GM18907 (cell line): ENCODE measurements around the gene AKR1C2.
"Not testable (repeated sequence)": the region's sequence is repeated elsewhere in the genome, so short reads cannot be mapped to it uniquely, and the experiment has no call there.

ENCODE experiments used
- ATAC-seq: cut with Tn5 transposase; IDR thresholded peaks from one replicate; pipeline ENCODE4 v1.9.1; 2021; ENCODE audit warnings: mild to moderate bottlenecking, moderate library complexity; ENCODE audit not compliant: unreplicated experiment

The AKR1C2 gene

DNA sequence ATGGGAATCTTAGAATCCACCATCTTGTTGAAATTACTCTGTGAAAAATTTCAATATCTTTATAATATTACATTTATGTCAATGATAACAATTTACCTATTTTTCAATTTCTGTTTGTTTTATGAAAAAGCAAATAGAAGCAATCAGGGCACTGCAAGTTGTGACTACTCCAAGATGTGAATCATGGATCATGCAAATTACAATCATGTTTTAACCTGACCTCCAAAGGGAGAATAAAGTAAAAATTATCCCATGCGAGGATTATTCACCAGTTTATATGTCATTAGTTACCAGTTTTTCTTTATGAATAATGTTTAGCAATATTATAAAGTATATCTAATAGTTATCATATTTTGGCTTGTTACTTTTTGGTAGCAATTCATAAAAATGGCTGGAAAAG, 41.3 kb downstream of the AKR1C2 start:
- not testable (repeated sequence) for ATAC-seq

DNA sequence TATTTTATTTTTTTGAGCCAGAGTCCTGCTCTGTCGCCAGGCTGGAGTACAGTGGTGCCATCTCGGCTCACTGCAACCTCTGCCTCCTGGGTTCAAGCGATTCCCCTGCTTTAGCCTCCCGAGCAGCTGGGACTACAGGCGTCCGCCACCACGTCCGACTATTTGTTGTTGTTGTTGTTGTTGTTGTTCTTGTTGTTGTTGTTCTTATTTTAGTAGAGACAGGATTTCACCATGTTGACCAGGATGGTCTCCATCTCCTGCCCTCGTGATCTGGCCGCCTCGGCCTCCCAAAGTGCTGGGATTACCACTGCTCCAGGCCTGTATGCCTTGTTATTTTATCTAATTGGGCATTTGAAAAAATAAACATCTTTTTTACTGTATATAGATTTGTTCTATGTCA, 42.1 kb downstream of the AKR1C2 start:
- not testable (repeated sequence) for ATAC-seq

DNA sequence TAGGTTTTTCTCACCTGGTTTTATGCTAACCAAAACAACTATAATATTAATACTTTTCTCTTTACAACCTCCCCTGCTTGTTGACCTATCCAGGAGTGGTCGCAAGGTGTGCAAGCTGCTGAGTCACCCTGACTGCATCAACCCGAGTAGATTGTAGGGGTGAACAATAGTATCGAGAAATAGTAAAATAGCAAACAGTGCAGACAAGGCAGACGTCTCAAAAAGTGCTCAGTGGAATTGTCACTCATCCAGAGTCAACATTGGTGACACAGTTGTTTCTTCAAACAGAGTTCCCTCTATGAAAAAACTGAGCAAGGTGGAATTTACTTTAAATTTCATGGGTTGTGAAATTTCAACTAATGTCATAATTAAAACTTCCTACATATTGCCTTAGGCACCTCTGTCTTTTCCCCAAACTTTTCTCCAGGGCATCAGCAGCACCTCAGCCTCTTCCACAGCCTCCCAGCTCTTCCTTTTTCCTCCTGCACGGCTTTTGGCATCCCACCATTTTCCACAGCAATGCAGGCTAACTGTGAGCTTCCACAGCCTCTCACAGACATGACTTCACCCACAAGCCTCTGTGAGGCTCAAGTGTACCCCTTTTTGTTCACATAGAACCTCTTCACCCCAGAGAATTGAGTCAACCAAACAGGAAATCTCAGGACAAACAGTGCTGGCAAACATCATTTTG, 46.6 kb downstream of the AKR1C2 start:
- ATAC-seq, result not testable (repeated sequence)

DNA sequence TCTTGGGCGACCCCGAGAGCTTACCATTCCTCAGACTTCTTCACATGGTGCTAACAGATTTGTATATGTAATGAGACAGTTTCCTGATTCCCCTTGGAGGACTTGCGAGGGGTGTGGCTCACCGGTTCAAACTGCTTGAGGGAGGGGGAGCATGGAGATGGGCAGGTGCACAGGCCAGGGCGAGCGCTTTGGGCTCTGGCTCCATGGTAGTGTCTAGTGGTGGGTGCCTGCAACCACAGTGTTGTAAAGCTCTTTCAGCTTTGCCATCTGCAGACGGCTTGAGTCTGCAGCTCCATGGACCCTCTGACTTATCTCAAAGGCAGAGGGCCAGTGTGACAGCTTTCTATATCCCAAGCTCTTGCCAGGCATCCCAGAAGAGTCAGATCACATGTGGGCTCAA, 47.6 kb downstream of the AKR1C2 start:
- not testable (repeated sequence) for ATAC-seq

DNA sequence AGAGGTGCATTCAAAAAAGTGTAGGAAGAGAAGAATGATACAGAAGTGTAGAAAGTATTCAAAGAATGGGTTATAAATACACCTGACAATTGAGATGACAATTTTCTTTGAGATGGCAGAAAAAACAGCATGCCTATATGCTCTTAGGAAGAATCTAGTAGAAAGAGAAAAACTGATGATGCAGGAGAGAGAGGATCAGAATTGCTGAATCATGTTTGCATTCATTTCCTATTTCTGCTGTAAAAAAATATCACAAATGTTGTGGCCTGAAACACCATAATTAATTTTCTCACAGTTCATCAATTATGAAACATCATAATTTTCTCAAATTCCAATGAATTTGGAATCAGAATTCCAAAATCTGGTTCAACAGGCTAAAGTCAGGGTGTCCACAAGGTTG, 50.3 kb downstream of the AKR1C2 start:
- no peak for ATAC-seq

DNA sequence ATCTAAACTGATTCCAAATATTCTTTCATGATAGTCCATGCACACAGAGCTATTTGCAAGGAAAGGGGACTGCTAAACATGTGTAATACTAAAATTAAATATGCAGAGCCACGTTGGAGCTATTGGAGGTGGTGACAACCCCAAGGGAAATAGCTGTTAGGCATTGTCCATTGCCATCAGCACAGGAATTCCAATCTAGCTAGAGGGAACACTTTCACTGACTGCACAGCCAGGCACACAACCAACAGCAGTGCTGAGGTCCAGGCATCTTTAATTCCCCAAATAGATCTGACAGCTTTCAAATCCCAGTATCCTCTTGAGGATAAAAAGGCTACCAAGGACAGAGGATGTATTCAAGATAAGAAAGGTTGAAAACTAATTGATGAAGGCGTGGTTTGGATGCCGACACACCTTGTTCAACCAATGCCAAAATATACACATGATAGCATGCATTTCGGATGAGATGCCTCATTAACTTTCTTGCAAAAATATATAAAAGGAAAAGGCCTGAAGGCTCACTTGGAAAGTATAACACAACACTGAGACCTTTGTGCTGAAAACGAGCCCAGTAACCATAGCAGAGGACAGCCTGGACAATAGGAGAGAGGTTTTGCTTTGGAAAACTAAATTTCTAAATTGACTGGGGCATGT, 52.0 kb downstream of the AKR1C2 start:
- not testable (repeated sequence) for ATAC-seq

DNA sequence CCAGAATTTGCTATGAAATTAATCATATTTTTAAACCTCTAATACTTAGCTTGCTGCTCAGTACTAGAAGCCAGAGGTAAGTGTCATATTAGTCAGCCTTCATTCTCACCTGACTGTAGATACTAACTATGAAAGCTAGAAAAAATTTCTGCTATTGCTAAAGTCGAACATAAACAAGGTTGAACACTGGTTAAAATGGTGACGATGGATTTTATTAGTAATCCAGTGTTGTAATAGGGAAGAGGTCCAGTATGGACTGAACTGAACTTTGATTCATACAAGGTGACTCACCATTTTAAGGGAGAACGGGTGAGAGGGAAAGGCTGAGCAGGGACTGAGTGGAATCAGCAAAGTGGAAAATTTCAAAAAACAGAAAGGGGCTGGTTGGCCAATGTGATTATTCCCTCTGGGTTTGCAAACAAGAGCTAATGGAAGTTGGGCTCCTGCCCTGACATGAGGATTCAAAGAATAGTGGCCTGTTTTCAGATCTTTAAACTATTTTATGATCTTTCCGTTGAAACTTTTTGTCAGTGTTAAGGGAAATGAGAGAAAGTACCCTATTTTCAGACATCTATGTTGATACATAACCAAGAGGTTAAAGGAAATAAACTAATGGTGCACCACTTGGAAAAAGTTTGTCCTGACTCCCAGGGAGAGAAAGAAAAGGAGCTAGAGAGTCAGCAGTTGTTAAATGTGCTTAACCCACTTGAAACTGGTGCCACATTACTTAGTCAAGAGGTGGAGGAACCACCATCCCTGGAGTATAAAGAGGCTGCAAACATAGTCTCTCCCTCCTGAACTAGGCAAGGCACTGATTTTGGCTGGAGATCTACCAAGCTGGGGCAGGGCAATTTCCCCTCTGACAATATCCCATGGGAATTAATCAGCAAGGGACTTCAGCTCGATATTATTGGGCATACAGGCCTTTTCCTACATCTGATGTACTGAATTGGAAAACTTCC, 55.7 kb downstream of the AKR1C2 start:
- ATAC-seq, result no peak

DNA sequence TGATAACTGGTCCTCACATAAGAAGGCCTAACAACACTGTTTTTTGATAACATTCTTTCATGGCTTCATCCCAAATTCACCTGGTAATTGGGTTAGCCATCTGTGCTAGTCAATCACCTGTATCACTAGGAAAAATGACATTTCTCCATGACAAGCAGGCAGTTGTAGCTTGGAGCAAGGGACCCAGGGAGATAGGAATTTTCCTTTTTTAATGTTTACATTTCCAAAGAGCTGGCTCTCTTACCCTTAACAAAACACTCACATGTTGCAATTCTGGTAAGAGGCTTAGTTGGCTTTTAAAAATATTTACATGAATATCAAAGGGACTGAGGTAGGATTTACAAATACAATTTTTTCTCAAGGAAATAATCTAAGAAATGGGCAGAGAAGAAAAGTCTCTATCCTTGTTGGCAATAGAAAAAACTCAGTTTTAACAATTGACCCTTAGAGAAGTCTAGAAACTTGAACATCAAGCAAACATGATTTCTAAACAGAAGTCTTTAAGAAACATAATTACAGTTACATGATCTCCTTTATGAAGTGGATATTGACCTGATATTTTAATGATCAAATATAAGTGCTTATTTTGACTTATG, 56.5 kb downstream of the AKR1C2 start:
- no peak for ATAC-seq

DNA sequence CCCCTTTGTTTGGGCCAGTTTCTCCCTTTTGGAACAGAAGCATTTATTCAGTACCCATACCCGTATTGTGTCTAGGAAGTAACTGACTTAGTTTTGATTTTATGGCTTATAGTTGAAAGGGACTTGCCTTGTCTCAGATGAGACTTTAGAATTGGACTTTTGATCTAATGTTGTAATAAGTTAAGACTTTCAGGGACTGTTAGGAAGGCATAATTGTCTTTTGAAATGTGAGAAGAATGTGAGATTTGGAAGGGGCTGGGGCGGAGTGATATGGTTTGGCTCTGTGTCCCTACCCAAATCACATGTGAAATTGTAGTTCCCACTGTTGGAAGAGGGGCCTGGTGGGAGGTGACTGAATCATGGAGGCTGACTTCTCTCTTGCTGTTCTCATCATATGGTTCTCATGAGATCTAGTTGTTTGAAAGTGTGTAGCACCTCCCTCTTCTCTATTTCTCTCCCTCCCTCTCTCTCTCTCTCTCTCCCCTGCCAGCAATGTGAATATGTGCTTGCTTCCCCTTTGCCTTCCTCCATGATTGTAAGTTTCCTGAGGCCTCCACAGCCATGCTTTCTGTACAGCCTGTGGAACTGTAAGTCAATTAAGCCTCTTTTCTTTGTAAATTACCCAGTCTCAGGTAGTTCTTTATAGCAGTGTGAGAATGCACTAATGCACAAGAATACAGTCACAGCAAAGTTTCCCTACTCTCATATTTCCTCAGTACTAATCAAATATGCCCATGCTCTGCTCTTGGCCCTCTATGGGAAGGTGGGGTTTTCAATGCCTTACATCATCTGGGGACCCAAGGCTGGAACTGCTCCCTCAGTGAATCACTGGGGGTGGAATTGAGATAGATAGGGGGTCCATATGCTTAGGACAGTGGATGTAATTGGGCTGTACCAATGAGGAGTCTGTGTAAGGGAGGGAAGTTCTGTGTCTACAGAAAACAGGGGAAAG, 57.6 kb downstream of the AKR1C2 start:
- ATAC-seq, result no peak

DNA sequence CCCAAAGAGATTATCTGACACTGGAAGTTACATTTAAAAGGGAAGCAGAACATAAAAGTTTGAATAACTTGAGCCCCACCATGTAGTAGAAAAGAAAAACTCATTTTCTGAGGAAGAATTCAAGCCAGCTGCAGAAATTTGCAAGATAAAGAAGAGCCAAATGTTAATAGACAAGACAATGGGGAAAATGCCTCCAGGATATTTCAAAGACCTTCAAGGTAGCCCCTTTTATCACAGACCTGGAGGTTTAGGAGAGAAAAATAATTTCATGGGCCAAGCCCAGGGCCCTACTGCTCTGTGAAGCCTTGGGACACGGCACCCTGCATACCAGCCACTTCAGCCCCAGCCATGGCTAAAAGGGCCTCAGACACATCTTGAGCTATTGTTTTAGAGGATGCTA, 58.8 kb downstream of the AKR1C2 start:
- ATAC-seq, result no peak

DNA sequence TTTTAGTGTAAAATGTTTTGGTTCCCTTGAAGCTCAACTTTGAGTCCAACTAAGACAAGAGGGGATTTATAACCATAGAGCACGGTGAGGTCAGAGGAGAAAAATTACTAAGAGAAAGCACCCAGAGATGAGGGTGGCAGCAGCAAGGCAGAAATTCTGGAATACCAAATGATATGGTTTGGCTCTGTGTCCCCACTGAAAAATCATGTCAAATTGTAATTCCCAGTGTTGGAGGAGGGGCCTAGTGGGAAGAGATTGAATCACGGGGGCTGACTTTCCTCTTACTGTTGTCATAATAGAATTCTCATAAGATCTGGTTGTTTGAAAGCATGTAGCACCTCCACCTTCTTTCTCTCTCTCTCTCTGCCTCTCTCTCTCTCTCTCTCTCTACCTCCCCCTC, 59.8 kb downstream of the AKR1C2 start:
- ATAC-seq, result no peak

DNA sequence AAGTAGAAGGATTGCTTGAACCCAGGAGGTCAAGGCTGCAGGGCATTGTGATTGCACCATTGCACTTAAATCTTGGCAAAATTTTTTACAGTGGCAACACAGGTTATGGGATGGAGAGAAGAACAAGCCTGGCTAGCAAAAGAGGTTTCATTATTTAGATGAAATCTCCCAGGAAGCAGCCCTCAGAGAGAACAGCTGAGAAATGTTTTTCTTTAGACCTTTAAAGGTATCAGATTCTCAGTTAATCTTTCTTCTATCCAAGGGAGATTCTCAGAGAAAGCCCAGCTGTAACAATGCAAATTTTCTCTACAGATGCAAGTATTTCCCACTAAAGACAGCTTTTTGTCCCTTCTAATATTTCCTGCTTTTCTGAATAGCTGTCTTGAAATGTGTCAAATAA, 60.2 kb downstream of the AKR1C2 start:
- not testable (repeated sequence) for ATAC-seq

DNA sequence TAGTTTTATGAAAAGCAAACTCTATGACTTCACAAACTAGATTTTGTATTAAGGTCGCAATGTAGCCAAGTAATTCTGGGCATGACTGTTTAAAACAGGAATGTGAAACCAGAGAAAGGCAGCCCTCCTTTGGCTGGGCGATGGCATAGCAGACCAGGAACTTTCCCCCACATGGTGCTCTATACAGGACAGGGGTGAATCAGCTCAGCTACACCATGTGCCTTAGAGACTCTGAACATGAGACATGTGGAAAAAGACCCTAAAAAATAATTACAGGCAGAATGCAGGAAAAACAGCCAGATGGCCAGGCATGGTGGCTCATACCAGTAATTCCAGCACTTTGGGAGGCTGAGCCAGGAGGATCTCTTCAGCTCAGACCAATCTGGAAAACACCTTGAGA, 60.7 kb downstream of the AKR1C2 start:
- not testable (repeated sequence) for ATAC-seq

DNA sequence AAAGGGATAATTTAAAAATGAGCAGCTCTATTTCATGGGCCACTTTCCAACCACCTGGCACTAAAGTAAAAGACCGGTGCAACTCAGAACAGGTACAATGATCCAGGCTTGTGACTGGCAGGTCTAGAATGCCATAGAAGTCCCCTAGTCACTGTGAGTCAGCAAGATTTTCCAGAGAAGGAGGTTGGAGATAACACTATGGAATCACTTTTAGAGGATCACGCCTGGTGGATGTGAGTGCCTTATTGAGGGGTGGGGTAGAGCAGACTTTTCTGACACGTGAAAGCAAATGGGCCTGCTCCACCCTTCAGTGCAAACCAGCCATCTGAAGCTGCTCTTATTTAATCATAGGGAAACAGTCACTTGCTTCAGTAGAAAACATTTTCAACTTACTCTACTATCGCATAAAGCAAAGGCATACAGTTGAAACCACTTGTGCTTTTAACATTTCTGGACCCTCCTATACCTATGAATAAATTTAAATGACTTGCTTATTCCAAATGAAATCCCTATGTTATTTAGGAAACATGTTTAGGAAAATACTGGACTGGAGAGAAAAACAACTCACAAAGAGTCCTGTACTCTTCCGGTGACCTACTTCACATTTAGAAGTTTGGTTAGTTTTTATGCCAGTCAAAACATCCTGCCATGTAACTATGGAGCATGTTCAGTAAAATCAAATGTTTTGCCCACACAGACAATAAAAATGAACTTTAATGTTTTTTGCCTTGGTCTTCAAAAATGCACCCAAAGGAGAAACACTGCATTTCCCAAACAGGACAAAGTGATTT, 61.9 kb downstream of the AKR1C2 start:
- no peak for ATAC-seq

DNA sequence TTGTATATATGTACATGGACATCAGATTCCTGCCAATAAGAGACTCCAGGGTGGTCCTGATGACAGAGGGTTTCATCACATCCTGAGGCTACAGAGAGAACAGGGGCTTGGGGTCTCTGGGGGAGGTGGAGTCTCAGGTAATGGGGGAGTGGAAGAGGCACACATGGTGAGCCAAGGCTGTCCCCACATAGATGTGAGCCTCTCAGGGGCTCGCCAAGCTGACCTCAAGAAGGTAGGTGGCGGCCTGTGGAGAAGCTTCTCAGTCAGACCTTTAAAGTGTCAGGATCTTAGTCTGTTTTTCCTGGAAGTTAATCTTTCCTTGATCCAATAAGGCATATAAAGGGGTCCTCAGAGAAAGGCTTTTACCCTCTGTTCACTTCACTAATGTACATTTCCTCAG, 62.7 kb downstream of the AKR1C2 start:
- ATAC-seq, result not testable (repeated sequence)

DNA sequence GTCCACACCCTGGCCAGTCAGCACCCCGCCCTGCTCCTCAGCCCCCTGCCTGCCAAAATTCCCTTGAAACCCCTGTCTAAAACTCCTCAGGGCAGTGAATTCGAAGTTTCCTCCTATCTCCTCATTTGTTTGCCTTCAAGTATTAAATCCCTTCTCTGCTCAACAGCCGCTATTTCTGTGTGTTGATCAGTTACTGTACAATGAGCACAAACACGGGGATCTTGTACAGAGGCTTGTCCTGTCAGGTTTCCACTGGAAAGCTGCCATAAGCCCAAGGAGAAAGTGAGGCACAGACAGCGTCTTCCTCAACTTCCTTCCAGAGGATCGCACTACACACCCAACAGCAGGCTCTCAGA, 63.6 kb downstream of the AKR1C2 start:
- not testable (repeated sequence) for ATAC-seq

DNA sequence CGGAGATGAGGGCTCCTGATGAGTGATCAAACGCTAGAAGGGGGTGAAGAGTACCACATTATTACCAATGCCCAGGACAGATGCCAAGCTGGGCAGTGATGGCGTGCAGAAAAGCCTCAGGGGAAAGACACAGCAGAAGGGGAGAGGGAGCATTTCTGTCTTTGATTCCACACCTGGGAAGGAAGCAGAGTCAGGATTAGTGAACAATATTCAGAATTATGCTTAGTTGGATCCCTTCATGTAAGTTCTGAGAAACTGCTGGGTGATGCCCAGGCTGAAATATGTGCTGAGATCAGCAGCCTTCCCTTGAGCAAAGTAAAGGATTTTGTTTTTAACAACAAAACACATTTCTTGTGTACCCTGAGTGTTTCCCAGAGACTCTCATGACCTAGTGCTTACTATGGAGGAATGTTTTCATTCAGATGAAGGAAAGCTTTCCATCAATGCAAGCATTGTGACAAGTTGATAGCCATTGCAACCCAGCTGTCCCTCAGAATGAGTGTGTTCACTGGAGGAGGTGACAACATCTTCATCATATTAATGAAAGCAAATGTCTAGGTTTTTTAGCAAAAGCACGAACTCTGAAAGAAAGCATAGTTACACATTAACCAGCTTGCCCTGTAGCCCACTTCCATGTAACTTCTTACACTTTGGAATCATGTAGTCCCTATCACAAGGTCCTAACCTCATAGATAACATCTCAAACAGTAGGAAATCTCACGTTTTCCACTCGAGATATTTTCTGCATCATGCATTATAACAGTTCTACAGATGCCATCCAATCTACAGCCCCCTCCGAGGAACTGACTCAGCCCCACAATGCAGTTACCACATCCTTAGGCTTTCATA, 64.2 kb downstream of the AKR1C2 start:
- no peak for ATAC-seq
